Fibroblast of peridontal ligament (primary cell): ENCODE results near the gene SRC.

Experiments
- DNase-seq: peaks from one replicate; pipeline ENCODE4 v3.0.0-alpha.2; 2010; ENCODE audit errors: extremely low read depth

The SRC gene

GRCh38 chr20:37350649-37351574 lies 5.0 kb downstream of the SRC start:
- no peak for DNase-seq

DNA sequence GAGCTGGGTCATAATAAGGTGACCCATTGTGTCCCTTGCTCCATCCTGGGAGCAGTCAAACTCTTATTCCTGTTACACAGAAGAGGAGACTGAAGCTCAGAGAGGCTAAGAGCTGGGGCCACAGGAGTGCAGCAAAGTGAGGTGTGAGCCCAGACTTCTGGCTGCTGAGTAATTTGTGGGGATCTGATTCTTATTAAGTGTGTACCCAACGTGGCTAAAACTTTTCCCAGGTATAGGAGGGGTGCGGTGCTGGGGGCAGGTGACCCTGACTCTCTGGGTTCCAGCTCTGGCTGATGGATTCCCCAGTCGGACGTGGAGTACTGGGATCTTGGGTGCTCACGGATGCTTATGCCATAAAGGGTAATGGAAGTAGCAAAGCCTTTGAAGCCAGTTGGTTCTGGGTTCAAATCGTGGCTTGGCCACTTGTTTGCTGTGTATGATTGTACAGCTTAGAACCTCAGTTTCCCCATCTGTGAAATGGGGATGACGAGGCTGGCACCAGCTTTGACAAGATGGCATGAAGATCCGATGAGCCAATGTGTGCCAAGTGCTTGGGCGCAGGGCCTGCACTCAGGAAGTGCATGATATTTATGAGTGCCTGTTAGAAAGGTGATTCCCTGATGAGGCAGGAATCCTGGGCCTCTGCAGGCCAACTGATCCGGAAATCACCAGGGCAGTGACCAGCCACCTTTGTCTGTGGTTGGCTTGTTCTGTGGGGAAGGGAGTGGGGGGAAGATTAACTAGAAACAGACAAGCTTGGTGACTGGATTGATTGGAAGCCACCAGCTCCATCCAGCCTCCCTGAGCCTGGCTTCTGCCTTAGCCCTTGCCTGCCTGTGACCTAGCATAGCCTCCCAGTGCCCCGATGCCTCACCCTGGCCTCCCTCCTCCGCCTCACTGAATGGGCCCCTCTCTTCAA lies 6.0 kb downstream of the SRC start:
- DNase-seq = no peak

DNA sequence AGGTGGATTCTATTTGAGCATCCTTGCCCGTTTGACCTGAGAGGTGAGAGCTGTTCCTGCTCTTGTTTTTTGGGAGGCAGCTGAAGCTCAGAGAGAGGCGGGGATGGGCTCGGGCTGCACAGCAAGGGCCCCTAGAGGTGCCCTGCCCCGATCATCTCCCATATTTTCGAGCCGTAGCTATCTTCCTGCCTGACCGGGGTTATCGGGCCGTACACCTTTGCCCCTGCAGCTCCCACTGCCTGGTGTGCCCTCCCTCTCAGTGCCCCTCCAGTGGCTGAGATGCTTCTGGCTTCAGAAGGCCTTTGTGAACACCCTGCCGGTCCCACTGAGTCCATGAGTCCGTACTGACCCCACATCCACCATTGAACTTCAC lies 6.7 kb downstream of the SRC start:
- DNase-seq = no peak

DNA sequence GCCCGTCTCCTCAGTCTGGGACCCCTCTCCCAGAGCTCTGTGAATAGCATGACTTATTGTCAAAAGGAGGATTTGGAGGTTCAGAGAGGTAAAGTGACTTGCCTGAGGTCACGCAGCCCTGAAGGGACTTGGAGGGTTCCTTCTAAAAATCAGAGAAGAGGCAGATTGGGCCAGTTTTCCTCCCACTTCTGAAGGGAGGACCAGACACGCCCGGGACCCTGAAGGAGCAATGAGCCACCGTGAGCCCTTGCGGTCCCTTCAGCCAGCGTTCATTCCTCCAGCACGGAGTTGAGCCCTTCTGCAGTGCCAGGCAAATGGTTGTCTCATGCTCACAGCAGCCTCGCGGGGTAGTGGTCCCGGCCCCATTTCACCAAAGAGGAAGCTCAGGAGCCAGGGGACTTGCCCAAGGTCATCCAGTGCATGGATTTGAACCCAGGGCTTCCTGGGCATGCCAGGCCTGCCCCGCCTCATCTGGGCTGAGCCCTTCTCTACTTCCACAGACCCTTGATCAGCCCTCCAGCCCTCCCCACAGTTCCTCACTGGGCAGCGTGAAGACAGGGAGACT lies 7.4 kb downstream of the SRC start:
- DNase-seq = no peak

DNA sequence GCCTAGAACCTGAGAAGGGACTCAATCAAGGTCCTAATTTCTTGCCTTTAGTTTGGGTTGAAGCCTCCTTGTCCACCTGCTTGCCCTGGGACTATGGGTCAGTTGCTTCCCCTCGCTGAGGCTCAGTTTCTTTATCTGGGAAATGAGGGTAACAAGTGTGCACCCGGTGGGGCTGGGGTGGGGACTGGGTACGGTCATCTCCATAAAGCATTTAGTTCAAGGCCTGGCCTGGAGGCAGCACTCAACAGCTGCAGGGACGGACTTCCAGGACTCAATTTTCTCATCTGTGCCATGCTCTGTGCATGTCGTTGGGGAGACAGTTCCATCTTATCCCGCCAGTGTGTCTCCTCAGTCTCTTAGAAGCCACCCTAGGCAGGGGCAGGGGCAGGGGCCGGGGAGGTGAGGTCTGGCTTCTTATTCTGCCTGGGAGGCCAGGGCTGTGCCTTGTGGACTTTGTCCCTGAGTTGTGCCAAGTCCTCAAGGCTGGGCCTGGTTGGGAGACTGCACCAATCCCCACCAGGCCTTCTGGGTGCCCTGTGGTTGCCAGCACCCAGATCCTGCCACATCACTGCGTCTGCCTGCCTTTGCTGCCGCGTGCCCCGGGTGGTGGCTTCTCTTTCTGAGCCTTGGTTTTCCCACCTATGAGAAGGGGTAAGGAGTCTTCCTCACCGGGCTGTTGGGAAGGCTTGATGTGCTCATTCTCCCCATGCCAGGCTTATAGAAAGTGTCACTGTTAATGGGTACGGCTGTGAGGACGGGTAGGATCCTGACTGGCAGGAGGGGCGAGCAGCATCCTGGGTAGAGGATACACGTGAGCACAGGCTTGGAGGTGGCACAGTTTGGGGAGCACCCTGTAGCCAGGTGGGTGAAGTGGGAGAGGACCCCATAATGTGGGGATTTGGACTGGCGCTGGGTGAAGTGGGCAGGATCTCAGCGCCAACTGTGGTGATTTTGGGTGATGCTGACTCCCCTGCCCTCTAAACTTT lies 8.6 kb downstream of the SRC start:
- DNase-seq = no peak

GRCh38 chr20:37355252-37356180 lies 9.6 kb downstream of the SRC start:
- DNase-seq = no peak

- DNase-seq = no peak
Observed at GRCh38 chr20:37356387-37356786, 10.4 kb downstream of the SRC start.

DNA sequence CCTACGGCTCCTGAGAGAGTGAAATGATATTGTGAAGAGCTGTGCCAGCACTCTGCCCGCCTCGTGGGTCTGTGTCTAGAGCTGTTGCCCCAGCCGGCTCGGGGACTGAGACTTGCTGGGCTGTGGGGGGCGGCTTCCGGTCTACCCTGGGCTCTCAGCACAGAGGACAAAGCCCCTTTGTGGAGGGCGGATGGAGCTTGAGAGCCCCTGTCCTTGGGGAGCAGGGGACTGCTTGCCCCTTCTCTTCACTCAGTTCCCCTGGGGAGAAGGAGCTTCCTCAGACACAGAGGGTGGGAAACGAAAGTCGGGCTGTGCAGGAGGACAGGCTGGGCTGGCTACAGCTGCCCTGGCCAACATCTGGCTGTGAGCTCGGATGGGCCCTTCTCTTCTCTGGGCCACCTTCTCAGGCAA lies 11.0 kb downstream of the SRC start:
- DNase-seq = no peak

GRCh38 chr20:37357481-37358365 lies 11.8 kb downstream of the SRC start:
- DNase-seq = no peak

GRCh38 chr20:37358366-37359150 lies 12.6 kb downstream of the SRC start:
- DNase-seq = no peak

- DNase-seq = no peak
Observed at GRCh38 chr20:37359331-37359730, 13.4 kb downstream of the SRC start.

DNA sequence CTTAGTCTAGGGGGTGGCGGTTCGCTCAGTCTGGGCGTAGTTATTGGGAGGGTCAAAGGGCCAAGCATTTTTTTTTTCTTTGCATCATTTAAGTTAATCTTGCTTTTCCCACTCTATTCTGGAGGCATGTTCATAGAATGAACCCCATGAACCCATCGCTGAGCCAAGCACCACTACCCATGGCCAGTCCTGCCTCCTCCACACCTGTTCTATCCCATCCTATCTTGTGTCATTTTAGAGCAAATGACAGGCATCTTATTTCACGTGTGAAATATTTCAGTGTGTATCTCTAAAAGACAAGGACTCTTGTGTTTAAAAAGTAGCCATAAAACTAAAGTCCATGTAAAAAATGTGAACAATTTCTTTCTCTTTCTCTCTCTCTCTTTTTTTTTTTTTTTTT lies 13.9 kb downstream of the SRC start:
- DNase-seq = no peak

- DNase-seq = no peak
Observed at GRCh38 chr20:37360391-37361115, 14.6 kb downstream of the SRC start.

DNA sequence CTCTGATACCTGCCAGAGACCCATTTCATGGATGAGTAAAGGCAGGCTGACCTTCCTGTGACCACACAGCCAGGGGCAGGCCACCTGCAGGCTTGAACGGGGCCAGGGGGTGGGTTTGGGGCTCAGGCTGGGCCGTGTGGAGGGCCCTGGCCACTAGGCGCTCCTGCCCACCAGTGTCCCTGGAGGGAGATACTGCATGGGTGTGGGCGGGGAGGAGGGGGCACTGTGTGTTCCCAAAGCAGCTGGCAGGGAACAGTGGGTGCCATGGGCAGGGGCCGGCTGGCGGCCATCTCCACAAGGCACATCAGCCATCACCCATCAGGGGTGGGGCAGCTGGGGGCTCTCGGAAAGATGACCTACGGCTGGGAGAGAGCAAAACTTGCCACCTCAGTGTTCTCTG lies 15.4 kb downstream of the SRC start:
- DNase-seq = no peak

GRCh38 chr20:37362231-37362792 lies 16.4 kb downstream of the SRC start:
- DNase-seq = no peak

DNA sequence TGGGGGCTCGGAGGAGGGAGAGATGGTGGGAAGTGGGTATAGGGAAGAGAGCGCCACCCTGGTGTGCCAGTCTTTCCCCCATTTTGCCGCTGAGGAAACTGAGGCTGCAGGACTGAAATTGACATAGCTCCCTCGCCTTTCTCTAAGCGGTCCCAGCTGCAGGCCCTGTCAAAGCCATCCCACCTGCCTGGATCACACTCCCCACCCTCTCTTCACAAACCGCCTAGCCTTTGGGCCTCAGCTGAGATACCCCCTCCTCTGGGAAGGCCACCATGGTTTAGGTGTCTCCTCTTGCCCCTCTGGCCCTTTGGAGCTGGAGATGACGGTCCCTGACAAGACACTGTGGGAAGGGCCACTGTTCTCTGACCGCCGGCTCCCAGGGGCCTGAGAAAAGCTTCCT lies 16.9 kb downstream of the SRC start:
- no peak for DNase-seq
